Measurements from ENCODE around the gene FABP7.
"Not testable (repeated sequence)": the region's sequence is repeated elsewhere in the genome, so short reads cannot be mapped to it uniquely, and the experiment has no call there.

The FABP7 gene

DNA sequence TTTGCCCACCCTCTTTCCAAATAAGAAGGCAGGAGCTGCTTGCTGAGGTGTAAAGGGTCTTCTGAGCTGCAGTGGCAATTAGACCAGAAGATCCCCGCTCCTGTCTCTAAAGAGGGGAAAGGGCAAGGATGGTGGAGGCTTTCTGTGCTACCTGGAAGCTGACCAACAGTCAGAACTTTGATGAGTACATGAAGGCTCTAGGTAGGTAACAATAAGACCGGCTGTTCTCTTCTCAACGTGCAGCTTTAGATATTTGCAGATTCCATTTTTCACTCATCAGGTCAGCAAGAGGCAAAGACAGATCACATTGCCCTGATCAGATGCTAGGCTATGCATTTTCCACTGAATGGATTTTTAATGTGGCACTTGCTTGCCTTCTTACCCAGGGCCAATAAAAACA, at the start of gene FABP7:
Gene FABP7, plus strand, starts transcription at position 50 of the 400 bp plus-strand sequence. Its CDS starts 79 bp downstream, at position 129.
- Mint-ChIP-seq H3K4me1 (no peaks in the 10 kb centered on the region), H3K4me3 (no peak within 1 kb of the TSS), H3K27ac (no peak within 1 kb of the TSS), H3K9me3 (peaks cover 7% of the 10 kb centered on the region), H3K36me3 (no peaks in the 10 kb centered on the region)
- DNase-seq (ENCODE audit: low spot score in 2 of 2) (no peak), ATAC-seq (no peak)

- Mint-ChIP-seq H3K36me3 (no peaks in the 10 kb centered on the region), H3K4me1 (no peaks in the 10 kb centered on the region), H3K4me3 (no peak overlapping the region), H3K9me3 (no peaks in the 10 kb centered on the region), H3K27ac (no peak overlapping the region)
- ATAC-seq (no peak), DNase-seq (ENCODE audit: low spot score in 2 of 2) (no peak)
Observed at GRCh38 chr6:122730334-122730733, 49.2 kb upstream of the FABP7 start.

DNA sequence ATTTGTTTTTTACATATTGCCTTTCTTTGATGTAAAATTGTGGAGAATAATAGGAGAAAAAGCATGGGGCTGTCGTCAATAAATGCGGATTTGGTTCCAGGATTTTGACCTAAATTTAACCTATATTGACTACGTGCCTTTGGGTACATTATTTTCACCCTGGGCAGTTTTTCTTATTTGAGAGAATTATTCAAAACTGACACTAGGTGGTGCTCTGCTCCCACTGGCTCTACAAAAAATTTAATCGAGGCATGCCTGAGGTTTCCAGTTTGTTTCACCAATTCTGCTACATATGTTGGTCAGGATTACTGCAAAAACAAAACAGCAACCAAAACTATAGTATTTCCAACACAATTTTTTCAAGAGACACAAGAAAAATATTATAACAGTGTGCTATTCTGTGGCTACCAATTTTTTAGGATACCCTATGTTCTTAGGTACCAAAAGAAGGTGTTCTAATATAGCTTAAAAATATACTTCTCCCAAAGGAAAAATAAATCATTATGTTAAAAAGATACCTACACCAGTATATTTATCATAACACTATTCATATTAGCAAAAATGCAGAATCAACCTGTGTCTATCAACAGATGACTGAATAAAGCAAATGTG, 48.6 kb upstream of the FABP7 start:
- ATAC-seq (no peak), DNase-seq (ENCODE audit: low spot score in 2 of 2) (no peak)
- no peak overlapping the region for H3K4me3 Mint-ChIP-seq
- no peaks in the 10 kb centered on the region for H3K9me3 Mint-ChIP-seq
- H3K36me3 Mint-ChIP-seq: no peaks in the 10 kb centered on the region
- no peak overlapping the region for H3K27ac Mint-ChIP-seq
- H3K4me1 Mint-ChIP-seq: no peaks in the 10 kb centered on the region

GRCh38 chr6:122733259-122733658, 46.3 kb upstream of the FABP7 start:
- no peak overlapping the region for H3K4me3 Mint-ChIP-seq
- ATAC-seq (peak; percentile 34), DNase-seq (ENCODE audit: low spot score in 2 of 2) (no peak)
- H3K4me1 Mint-ChIP-seq: no peaks in the 10 kb centered on the region
- H3K9me3 Mint-ChIP-seq: no peaks in the 10 kb centered on the region
- H3K36me3 Mint-ChIP-seq: no peaks in the 10 kb centered on the region
- H3K27ac Mint-ChIP-seq: no peak overlapping the region

DNA sequence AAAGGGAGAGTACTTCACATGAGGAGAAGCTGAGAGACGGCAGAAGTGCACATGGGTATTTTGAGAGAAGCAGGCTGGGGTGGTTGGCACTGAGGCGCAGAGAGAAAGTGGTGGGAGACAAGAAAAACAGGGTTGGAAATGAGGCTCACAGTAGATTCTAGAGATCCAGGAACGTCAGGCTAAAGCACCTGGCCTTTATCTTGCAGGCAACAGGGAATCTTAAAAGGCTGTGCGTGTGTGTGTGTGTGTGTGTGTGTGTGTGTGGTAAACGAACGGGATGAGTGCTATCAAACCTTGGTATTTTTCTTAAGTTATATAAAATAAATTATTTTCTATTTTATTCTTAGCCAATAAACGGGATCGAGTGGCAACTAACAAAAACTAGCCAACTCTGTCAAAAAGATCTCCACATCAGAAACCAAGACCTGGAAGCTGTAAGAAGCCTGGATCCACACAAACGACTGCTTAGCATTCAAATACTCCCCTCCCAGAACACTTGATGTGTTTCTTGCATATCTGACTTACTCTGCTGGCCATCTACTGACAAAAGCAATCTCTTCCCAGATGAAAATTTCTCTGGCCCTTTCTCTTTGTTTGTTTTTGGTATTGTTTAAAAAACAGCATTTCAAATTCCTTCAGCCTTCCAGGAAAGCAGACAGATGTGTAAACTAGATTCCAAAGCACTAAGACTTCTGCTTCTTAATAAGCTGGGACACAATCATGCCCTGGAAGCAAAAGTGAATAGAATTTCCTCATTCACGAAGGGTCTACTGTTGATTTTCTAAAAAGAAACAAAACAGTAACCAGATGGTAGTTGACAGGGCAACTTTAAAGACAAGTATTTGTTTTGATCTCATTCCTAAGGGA, 44.8 kb upstream of the FABP7 start:
- Mint-ChIP-seq H3K36me3 (no peaks in the 10 kb centered on the region), H3K4me3 (no peak overlapping the region), H3K27ac (no peak overlapping the region), H3K4me1 (no peaks in the 10 kb centered on the region), H3K9me3 (no peaks in the 10 kb centered on the region)
- ATAC-seq (no peak), DNase-seq (ENCODE audit: low spot score in 2 of 2) (no peak)

DNA sequence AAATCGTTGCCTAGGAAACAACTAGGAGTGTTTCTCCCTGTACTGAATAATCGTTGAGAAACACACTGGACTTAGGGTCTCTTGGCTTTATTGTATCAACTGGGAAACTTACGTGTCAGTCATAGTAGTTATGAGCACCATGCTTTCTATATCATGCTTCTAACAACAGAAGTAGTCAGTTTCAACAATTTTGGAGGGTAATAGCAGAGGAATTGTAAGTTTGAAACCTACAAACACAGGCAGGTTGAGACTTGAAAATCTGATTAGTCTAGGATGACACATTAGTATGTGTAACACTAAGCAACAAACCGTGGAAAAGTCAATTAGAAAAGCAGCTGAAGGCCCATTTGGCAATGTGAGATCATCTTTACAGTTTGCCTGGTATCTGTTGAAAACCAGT, 43.9 kb upstream of the FABP7 start:
- no peak overlapping the region for H3K27ac Mint-ChIP-seq
- no peak for ATAC-seq

DNA sequence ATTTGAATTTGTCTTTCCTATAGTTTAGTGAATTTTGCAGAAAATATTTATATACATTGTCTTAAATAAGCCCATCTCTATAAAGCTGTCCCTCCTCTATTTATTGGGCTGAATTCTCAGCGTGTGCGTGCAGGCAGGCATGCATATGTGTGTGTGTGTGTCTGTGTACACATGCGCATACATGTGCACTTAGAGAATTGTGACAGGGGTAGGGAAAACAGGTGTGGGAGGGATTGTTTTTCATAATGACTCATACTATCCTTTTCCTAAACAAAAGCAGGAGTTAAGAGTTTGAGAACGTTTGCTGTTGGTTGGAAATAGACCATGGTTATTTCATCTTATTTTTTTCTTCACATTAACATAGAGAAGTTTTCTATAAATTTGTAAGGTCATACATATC, 43.4 kb upstream of the FABP7 start:
- Mint-ChIP-seq H3K9me3 (no peaks in the 10 kb centered on the region), H3K36me3 (no peaks in the 10 kb centered on the region), H3K4me3 (no peak overlapping the region), H3K4me1 (no peaks in the 10 kb centered on the region), H3K27ac (no peak overlapping the region)
- DNase-seq (ENCODE audit: low spot score in 2 of 2): no peak
- ATAC-seq: no peak

More for the DNA sequence above, 43.9 kb upstream of the FABP7 start:
- no peaks in the 10 kb centered on the region for H3K9me3 Mint-ChIP-seq
- no peaks in the 10 kb centered on the region for H3K4me1 Mint-ChIP-seq
- H3K36me3 Mint-ChIP-seq: no peaks in the 10 kb centered on the region
- DNase-seq (ENCODE audit: low spot score in 2 of 2): no peak
- H3K4me3 Mint-ChIP-seq: no peak overlapping the region

DNA sequence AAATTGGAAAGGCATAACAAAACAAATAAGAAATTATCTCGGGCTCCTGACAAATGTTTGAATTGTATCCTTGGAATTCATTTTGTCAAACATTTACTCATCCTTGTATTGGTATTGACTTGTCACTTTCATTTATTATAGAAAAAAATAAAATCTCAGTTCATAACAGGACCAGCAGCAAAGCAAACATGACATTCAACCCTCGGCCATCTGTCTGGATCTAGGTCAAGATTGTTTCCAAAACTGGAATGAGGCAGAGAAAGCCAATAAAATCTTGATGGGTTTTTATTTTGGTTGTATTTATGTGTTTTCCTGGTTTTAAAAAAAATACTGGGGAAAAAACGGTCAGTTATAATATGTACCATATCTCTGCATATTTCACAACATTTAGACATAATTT, 42.9 kb upstream of the FABP7 start:
- no peaks in the 10 kb centered on the region for H3K9me3 Mint-ChIP-seq
- H3K4me1 Mint-ChIP-seq: no peaks in the 10 kb centered on the region
- no peak overlapping the region for H3K4me3 Mint-ChIP-seq
- no peak for DNase-seq (ENCODE audit: low spot score in 2 of 2)
- no peak overlapping the region for H3K27ac Mint-ChIP-seq
- H3K36me3 Mint-ChIP-seq: no peaks in the 10 kb centered on the region
- ATAC-seq: no peak

DNA sequence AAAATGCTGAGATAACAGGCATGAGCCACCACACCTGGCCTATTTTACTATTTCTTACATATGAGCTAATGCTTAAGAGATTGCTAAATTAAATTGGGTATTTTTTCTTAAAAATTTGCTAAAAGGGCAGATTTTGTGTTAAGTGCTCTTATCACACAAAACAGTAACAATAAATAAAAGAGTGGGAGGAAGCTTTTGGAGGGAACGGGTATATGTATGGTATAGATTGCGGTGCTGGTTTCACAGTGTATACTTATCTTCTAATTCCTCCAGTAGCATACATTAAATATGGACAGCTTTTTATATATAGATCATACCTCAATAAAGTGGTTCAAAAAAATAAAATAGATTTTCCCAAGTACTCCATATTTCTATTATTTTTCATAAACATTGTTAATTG, 39.4 kb upstream of the FABP7 start:
- Mint-ChIP-seq H3K9me3 (no peaks in the 10 kb centered on the region), H3K36me3 (no peaks in the 10 kb centered on the region), H3K4me1 (no peaks in the 10 kb centered on the region), H3K4me3 (no peak overlapping the region), H3K27ac (no peak overlapping the region)
- DNase-seq (ENCODE audit: low spot score in 2 of 2) (no peak), ATAC-seq (no peak)

- Mint-ChIP-seq H3K36me3 (no peaks in the 10 kb centered on the region), H3K9me3 (no peaks in the 10 kb centered on the region), H3K27ac (no peak overlapping the region), H3K4me1 (no peaks in the 10 kb centered on the region), H3K4me3 (no peak overlapping the region)
- ATAC-seq (no peak), DNase-seq (ENCODE audit: low spot score in 2 of 2) (no peak)
Observed at GRCh38 chr6:122740936-122741335, 38.6 kb upstream of the FABP7 start.

- ATAC-seq; H3K4me3 Mint-ChIP-seq; H3K36me3 Mint-ChIP-seq; DNase-seq (ENCODE audit: low spot score in 2 of 2); H3K27ac Mint-ChIP-seq; H3K4me1 Mint-ChIP-seq; H3K9me3 Mint-ChIP-seq: not testable (repeated sequence)
Observed at GRCh38 chr6:122744247-122744646, 35.3 kb upstream of the FABP7 start.

DNA sequence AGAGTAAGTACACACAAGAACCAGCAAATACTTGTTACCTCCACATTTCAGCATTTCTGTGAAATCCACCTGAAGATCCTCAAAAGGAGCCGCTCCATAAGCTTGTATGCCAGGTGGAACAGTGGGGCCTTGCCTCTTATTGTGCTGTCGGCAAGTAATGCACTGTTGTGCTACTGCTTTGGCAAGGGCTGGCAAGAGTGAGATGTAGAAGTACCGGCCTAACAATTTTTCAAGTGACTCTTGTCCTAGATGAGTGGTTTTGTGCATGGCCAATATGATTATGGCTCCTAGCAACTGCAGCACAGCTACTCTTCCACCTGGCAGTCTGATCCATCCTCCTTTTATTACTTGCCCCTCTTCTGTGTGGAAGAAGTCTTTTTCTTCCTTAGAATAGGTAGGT, 34.7 kb upstream of the FABP7 start:
- not testable (repeated sequence) for DNase-seq (ENCODE audit: low spot score in 2 of 2); H3K4me3 Mint-ChIP-seq; H3K9me3 Mint-ChIP-seq; ATAC-seq; H3K4me1 Mint-ChIP-seq; H3K27ac Mint-ChIP-seq; H3K36me3 Mint-ChIP-seq

DNA sequence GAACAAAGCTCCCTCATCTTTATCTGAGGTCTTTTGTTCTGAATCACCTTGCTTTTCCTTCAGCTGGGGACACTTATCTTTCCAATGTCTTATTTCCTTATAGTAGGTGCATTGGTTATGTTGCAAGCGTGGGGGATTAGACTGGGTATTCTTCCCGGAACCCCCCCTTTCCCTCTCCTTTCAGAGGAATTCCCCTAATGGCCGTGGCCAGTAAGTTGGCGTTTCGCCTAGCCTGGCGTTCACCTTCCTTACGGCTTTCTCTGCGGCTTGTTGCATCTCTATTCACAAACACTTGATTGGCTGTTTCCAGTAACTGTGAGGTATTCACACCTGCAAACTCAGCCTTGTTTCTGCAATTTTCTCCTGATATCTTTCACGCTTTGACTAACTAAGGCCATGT, 32.8 kb upstream of the FABP7 start:
- Mint-ChIP-seq H3K36me3 (no peaks in the 10 kb centered on the region), H3K9me3 (peaks cover 7% of the 10 kb centered on the region), H3K27ac (no peak overlapping the region), H3K4me1 (peaks cover 4% of the 10 kb centered on the region), H3K4me3 (no peak overlapping the region)
- ATAC-seq (no peak), DNase-seq (ENCODE audit: low spot score in 2 of 2) (no peak)

- Mint-ChIP-seq H3K4me3 (no peak overlapping the region), H3K36me3 (no peaks in the 10 kb centered on the region), H3K4me1 (peaks cover 6% of the 10 kb centered on the region), H3K27ac (no peak overlapping the region), H3K9me3 (peaks cover 7% of the 10 kb centered on the region)
- ATAC-seq (no peak), DNase-seq (ENCODE audit: low spot score in 2 of 2) (no peak)
Observed at GRCh38 chr6:122747573-122747972, 31.9 kb upstream of the FABP7 start.

DNA sequence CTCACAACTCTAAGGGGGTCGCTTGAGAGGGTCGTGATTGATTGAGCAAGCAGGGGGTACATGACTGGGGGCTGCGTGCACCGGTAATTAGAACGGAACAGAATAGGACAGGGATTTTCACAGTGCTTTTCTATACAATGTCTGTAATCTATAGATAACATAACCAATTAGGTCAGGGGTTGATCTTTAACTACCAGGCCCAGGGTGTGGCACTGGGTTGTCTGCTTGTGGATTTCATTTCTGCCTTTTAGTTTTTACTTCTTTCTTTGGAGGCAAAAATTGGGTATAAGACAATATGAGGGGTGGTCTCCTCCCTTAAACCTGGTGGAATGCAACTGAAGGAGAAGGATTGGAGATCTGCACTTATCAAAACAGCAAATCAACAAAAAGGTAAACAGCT, 30.6 kb upstream of the FABP7 start:
- not testable (repeated sequence) for H3K9me3 Mint-ChIP-seq; ATAC-seq; H3K27ac Mint-ChIP-seq; DNase-seq (ENCODE audit: low spot score in 2 of 2); H3K36me3 Mint-ChIP-seq; H3K4me3 Mint-ChIP-seq; H3K4me1 Mint-ChIP-seq

- H3K9me3 Mint-ChIP-seq: peaks cover 7% of the 10 kb centered on the region
- ATAC-seq (no peak), DNase-seq (ENCODE audit: low spot score in 2 of 2) (no peak)
- H3K27ac Mint-ChIP-seq: no peak overlapping the region
- no peaks in the 10 kb centered on the region for H3K36me3 Mint-ChIP-seq
- no peak overlapping the region for H3K4me3 Mint-ChIP-seq
- peaks cover 6% of the 10 kb centered on the region for H3K4me1 Mint-ChIP-seq
Observed at GRCh38 chr6:122749451-122750050, 30.0 kb upstream of the FABP7 start.
